Sciatic nerve (tissue), 2 donors: ENCODE results near the gene CCNJ. TPM values are rescaled to one million over a fixed set of nuclear protein-coding genes. Genes with fewer than 3 reads are reported as not detected.
"Not testable (repeated sequence)": the region's sequence is repeated elsewhere in the genome, so short reads cannot be mapped to it uniquely, and the experiment has no call there.

Source experiments
- ATAC-seq: fragments of 200-7000 bp; cut with Tn5 transposase; one replicate; pipeline ENCODE4 v1.9.1; 2020; ENCODE audit warnings: mild to moderate bottlenecking, moderate library complexity
- DNase-seq: peaks from one replicate; pipeline ENCODE4 v3.0.0-alpha.2; 2020; ENCODE audit warnings: low spot score
- intact Hi-C: fragments of 100-400 bp; cut with DNase I; formaldehyde crosslinking; loops from one replicate; pipeline ENCODE4 v1.14.2; 2022
- total RNA-seq: library from RNA; stranded (reverse); fragmentation: NEBNext Ultra II Directional; extraction: Animal tissue kit (Norgen Biotek cat#: 25700); gene quantifications from one replicate; pipeline ENCODE4 v1.2.1, GENCODE V29; 2021
- donor health status: DM: no; HTN: no; CAD: no.
- donor health status: DM: no; HTN: no; CAD: no.

The CCNJ gene, protein sequence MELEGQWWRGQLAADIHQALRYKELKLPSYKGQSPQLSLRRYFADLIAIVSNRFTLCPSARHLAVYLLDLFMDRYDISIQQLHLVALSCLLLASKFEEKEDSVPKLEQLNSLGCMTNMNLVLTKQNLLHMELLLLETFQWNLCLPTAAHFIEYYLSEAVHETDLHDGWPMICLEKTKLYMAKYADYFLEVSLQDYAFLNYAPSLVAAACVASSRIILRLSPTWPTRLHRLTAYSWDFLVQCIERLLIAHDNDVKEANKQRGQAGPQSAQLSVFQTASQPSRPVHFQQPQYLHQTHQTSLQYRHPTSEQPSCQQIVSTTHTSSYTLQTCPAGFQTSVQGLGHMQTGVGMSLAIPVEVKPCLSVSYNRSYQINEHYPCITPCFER
- 5.1 TPM for total RNA-seq

DNA sequence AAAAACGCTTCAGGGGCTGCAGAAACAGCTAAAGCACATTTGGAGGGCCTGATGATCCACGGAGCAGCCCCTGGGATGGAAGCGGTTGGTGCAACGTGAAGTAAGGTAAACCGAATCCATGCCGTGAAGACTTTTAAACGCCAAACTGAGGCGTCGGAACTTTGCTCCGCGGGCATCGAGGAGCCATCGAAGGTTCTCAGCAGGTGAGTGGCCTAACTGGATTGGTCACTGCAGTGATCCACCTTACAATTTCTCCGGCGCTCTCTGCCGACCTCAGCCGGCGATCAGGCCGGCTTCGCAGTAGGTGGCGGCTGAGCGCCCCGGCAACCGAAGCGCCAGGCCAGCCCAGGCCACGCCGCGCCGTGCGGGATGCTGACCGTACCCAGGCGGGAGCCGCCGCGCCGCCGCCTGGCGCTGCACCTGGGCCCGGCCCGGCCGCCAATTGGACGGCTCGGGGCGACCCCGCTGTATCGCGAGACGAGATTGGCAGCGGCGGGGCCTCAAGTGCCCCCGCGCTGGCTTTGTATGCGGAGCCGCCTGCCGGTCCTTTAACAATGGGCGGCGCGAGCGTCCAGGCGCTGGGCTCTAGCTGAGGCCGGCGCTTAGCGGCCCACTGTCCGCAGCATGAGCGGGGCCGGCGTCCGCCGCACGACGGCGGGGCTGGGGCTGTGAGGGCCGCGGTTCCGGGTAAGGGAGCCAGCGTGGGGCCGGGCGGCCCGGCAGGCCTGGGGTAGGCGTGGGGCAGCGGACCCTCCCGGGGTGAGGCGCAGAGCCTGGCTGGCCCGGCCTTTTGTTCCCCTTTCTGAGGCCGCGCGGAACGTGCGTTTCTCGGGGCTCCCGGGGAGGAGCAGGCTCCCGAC is at the start of gene CCNJ:
CCNJ (plus strand) TSS at position 551 of the 860 bp plus-strand sequence. CDS start 811 bp downstream, outside the sequence.
- peak; percentile 91 for DNase-seq
- intact Hi-C loops: no loop called here
- peak; percentile 98 for ATAC-seq

DNA sequence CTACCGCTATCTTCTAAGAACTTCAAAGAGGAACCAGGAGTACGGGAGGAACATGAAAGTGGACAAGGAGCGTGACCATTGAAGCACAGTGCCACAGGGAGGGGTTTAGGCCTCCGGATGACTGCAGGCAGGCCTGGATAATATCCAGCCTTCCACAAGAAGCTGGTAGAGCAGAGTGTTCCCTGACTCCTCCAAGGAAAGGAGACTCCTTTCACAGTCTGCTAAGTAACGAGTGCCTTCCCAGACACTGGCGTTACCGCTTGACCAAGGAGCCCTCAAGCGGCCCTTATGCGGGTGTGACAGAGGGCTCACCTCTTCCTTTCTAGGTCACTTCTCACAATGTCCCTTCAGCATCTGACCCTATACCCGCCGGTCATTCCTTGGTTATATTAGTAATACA is 49.0 kb upstream of the CCNJ start:
- DNase-seq, intact Hi-C loops, ATAC-seq: not testable (repeated sequence)

DNA sequence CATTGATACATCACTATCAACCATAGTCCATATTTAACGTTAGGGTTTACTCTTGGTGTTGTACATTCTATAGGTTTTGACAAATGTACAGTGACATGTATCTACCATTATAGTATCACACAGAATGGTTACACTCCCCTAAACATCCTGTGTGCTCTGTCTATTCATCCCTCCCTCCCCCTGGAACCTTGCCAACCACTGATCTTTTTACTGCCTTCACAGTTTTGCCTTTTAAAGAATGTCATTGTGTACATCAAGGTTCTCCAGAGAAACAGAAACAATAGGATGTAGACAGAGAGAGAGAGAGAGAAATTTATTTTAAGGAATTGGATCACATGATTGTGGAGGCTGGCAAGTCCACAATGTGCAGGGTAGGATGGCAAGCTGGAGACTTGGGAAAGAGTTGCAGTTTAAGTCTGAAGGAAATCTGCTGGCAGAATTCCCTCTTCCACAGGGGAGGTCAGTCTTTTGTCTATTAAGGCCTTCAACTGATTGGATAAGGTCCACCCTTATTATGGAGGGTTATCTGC is 45.1 kb upstream of the CCNJ start:
- ATAC-seq (no peak), DNase-seq (no peak)
- intact Hi-C loops: no loop called here

DNA sequence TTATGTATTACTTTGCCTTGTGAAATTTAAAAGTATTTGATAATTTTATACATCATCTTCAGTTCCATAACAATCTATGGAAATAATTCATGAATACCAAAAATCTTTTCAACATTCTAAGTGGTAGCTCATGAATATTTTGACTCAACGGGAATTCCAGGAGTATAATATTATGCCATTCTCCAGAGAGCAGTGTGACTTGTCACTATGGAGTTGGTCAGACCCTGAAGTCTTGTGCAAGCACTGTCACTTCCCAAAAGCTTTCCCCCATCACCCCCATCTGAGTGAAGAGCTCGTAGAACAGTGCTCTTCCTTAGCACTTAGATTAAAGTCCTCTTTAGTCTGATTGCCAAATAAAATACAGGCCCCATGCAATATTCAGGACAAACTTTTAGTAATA is 29.4 kb upstream of the CCNJ start:
- no peak for ATAC-seq
- intact Hi-C loops: no loop called here
- DNase-seq: no peak

DNA sequence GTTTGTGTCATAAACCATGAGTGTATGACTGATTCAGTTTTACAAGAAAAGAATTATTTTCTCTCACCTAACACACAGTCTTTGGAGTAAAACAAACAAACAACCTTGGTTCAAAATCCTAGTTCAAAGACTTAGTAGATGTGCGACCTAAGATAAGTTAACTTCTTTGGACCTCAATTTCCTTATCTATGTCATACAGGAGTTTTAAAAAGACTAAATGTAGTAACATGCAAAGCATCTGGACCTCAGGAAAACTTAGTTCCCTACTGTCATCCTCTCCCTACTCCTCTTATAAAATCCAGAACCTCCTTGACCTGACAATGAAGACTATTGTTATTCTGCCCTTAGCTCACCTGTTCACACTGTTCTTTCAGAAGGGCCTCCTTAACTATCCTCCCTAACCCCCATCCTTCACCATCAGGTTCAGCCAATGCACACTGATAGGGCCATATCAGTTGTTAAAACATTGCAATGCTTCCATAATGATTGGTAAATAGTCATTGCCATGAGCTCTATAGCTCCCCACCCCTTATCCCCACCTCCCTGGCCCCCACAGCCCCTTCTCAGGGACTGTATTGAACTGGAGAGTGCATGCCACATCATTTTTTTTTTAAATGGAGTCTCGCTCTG is 28.8 kb upstream of the CCNJ start:
- intact Hi-C loops: no loop called here
- DNase-seq (no peak), ATAC-seq (no peak)

DNA sequence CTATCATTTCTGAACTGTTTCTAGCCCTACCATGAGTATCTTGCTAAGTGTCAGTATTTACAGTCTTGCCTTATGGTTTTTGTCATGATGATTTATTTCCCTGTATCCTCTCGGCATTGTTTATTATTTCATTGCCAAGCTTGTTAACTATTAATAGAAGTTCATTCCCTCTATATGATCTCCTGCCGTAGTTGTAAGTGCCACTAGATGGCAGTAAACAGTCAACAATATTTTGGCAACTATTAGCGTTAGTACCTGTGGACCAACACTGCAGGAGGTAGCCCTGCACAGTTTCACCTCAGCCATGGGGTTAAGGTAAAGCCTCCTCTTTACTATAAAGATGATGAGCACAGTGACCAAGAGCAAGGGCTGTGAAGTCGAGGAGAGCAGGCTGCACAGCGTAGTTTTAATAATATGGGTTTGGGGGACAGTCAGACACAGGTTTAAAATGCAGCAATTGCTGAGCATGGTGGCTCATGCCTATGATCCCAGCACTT is 26.1 kb upstream of the CCNJ start:
- ATAC-seq (peak; percentile 46), DNase-seq (no peak)
- intact Hi-C loops: no loop called here

DNA sequence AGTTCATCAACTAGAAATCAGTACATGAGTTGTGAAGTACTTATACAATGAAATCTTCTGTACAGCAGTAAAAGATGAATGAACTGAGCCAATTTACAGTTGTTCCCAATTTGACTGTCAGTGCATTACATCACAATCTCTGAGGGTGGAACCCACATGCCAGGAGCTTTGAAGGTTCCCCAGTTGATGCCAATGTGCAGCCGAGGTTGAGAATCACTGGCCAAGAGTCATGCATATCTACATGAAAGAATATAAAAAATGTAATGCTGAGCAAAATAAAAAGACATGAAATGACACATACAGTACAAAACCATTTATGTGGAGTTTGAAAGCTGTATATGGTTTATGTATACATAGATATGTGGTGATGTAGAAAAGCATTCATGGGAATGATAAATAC is 22.1 kb upstream of the CCNJ start:
- no peak for DNase-seq
- intact Hi-C loops: no loop called here
- no peak for ATAC-seq

DNA sequence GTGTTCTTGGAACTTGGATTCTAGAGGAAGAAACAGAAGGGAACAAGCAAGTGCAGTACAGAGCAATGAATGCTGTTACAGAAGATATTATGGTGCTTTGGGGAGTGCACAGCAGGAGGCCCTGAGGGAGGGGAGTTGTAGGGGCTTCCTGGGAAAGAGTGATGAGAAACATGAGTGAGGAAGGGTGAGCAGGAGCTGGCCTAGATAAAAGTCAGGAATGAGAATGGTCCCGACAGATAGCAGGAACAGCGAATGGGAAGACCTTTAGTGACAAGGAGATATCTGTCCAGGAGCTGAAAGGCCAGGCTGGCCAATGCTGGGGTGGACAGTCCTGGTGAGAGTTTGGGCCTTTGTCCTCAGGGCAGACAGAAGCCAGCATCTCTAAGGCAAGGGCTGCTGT is 20.6 kb upstream of the CCNJ start:
- no peak for DNase-seq
- intact Hi-C loops: no loop called here
- ATAC-seq: no peak

DNA sequence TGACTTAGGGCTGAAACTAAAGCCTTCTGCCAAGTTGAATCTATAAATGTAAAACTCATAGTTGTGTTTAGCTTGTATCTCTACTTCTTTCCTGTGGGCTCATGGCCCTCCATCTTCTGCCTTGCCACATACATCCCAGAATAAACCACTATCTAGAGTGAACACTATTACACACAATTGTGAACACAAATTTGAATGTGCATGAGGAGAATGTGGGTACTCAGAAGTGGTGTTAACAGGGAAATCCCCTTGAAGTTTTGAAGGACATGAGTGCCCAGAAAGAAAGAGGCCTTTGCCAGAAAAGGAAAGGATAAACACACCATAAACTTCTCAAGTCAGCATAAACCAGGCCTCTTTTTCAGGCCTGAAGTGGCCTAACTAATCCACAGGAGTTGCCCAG is 20.2 kb upstream of the CCNJ start:
- no peak for DNase-seq
- intact Hi-C loops: no loop called here
- no peak for ATAC-seq

DNA sequence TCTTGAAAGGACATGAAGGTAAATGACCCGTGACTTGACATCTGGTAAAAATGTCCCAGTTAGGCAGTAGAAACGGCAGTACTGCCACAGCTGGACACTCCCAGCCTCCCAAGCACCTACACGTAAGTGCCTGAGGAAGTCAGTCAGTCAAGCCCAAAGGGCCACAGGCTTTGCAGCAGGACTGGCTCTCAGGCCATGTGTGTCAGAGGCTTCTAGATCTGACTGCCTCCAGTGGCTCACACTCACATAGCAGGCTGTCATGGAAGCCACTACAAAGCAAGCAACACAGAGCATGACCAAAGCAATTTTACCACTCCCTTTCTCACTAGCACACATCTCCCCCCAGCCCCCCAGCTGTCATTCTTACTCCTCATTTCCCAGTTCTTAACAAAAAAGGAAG is 17.8 kb upstream of the CCNJ start:
- DNase-seq (no peak), ATAC-seq (no peak)
- intact Hi-C loops: no loop called here

DNA sequence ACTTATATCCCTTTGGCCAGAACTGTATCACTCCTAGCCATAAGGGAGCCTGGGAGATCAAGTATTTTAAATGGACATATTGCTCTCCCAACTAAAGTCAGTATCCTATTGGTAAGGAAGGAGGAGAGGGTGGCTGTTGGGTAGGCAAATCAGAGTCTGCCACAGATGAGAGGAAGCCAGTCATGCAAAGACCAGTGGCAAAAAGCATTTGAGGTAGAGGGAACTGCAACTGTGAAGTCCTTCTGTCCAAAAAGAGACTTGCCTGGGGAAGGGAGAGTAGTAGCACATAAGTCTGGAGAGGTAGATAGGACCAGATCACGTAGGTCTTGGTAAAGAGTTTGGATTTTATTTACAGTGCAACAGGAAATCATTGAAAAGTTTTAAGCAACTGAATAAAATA is 8.8 kb upstream of the CCNJ start:
- intact Hi-C loops: no loop called here
- ATAC-seq (no peak), DNase-seq (no peak)

DNA sequence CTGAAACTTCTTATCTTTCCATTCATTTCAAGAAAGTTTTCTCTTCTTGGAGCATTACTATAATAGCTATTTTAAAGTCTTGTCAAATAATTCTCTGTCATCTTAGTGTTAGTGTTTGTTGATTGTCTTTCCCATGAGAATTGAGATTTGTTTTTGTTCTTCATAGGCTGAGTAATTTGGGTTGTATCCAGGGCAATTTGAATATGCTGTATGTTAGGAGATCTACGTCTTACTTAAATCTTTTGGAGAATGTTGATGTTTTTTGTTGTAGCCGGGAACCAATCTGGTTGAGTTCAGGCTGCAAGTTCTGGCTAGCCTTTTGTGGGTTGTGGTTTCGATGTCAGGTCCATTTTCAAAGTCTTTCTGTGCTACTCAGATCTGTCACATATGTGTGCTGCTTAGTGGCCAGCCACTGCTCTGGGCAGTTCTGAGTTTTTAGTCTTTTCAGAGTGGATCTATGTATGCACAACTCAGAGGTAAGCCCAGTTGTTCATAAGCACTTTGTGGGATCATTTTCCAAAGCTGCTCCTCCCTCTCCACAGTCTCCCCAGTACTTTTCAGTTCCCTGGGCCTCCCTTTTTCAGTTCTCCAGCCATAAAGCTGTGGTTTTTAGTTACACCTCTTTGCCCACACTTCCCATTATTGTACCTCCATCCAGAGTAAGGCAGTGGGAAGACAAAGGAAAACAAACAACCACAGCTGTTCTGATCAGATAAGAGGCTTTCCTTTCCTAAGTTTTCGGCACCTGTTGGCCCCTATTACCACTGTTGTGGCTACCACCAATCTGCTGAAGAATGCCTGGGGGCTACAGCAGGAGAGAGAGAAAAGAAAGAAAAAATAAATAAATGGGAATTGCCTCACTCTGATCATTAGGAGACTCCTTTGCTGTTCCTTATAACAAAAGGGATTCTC is 4.7 kb upstream of the CCNJ start:
- intact Hi-C loops: no loop called here
- no peak for ATAC-seq
- DNase-seq: no peak

DNA sequence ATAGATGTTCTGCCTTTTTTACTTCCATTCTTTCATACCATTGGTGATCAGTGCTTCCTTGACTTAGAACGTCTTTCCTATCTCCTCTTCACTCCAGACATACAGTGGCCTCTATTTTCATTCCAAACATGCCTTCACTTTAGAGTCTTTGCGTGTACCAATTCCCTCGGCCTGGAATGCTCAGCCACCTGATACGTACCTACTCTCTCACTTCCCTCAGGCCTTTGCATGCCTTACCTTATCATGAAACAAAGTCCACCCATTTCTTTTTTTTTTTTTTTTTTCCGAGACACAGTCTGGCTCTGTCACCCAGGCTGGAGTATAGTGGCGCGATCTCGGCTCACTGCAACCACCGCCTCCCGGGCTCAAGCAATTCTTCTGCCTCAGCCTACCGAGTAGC is 2.2 kb upstream of the CCNJ start:
- no peak for DNase-seq
- ATAC-seq: no peak
- intact Hi-C loops: no loop called here

DNA sequence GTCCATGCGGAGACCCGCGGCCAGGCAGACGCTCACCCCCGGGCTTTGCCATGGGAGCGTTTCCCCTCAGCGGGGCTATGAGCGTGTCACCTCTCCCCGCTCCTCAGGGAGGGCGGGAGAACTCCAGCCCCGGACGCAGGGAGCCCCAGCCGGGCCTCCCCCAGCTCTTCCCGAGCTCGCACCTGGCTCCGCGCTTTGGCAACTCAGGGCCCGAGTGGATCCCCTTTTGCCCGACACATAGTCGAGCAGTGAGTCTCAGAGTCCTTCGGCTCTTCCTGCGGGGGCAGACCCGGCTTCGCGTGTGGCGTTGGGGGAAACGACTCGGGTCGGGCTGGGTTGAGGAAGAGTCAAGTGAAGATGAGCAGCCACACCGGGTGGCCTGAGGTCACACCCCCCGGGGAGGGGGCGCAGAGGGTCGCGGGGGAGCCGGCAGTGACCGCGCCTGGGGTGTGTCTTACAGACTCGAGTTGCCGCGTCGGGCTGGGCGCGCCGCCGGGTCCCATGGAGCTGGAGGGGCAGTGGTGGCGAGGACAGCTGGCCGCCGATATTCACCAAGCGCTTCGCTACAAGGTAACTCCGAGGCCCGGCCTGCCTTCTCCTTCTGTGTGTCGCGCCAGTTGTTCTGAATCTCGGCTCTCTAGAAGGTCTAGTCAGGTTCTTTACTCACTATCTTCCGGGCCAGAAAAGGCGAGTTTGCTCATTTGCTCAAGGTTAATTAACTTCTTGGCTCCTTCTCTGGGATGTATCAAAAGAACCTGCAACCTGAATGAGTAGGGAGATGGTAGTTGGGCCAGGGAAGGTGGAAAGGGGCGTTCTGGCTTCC is 721 bp downstream of the CCNJ start:
- intact Hi-C loops: no loop called here
- DNase-seq: peak; percentile 68
- ATAC-seq: peak; percentile 70

DNA sequence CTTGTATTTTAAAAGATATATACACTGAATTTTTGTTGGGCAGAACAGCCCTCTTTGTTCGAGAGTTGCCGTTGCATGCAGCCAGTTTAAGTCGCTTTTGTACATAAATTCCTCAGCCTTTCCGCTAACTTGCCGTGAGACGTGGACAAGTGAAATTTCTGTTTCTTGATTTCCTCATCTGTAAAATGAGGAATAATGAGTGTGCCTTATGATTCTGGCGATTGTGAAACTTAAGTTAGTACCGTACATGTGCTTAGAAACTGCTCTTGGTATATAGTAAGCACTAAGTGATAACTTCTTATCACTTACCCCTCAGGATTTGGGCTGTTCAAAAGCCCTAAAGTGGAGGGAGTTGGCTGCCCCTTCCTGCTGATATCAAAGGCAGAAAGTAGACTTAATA is 1.4 kb downstream of the CCNJ start:
- DNase-seq: no peak
- no peak for ATAC-seq
- intact Hi-C loops: no loop called here

DNA sequence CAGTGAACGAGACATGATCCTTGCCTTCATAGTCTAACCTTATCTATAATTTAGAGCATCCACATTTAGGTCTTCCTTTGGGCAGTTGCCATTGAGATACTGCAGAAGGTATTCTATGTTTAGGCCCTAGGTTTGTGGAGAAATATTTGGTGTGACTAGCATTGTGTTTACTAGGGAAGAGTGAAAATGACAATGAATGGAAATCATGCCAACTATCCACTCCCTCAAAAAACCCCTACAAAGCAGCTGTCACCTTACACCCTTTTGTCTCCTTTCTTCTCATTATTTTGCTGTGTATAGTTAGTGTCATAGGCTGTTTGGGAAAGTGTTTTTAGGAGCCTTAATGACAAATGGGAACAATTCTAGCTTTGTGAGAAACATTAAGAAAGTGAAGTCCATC is 3.2 kb downstream of the CCNJ start:
- intact Hi-C loops: no loop called here
- DNase-seq (no peak), ATAC-seq (no peak)

DNA sequence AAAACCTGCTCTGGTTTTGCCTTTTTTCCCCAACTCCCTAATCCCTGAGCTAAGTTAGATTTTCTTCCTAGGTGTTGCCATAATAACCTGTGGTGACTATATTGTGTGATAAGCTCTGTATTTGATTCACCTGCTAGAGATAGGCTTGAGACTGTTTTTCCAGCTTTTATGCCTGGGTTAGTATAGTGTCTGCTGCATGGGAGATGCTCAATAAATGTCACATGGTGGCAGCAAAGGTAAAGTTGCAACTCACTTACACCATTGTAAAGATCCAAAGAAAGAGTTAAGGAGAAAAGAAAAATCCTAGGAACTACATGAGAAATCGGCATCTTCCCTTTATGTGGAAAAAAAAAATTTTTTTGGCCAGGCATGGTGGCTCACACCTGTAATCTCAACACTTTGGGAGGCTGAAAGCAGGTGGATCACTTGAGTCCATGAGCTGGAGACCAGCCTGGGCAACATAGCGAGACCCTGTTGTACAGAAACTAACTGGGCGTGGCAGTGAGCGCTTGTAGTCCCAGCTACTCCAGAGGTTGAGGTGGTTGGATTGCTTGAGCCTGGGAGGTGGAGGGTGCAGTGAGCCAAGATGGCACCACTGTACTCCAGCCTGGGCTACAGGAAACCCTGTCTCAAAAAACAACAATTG is 3.7 kb downstream of the CCNJ start:
- intact Hi-C loops: no loop called here
- DNase-seq (no peak), ATAC-seq (no peak)
